CD4-positive, alpha-beta T cell (primary cell): ENCODE measurements around the gene FCER2. TPM values are rescaled to one million over a fixed set of nuclear protein-coding genes. Genes with fewer than 3 reads are reported as not detected.

Experiments used
- ATAC-seq: fragments of 200-7000 bp; cut with Tn5 transposase; one replicate; pipeline ENCODE4 v1.10.0; 2022; ENCODE audit warnings: mild to moderate bottlenecking; ENCODE audit not compliant: poor library complexity
- CTCF ChIA-PET: fragments of 350-600 bp; sonication (Branson Sonifier 250); formaldehyde crosslinking; loops from one replicate; lab custom pipeline; 2021; ENCODE audit warnings: antibody characterized with exemption, inconsistent platforms; lab: Charles Lee
- POLR2A ChIA-PET: fragments of 350-600 bp; sonication (Branson Sonifier 250); formaldehyde crosslinking; loops from one replicate; lab custom pipeline; 2021; ENCODE audit warnings: antibody characterized with exemption, inconsistent platforms; lab: Charles Lee
- DNase-seq, 14 experiments: peaks; one replicate each; pipeline ENCODE4 v3.0.0-alpha.2; 2013 to 2020; ENCODE audit warnings: mixed read lengths in 2 of 14
- H3K27ac ChIP-seq, 2 donors: one replicate each; pipeline versions ENCODE4 v1.5.1 to v1.7.0; 2013; ENCODE audit warnings: low read length in 2 of 2, low read depth in 1 of 2, mild to moderate bottlenecking in 1 of 2
- H3K27me3 ChIP-seq, 2 experiments: 1 replicate in 1 of 2; 2 replicates in 1 of 2; pipeline versions ENCODE4 v1.6.1 to v1.7.0; 2013; ENCODE audit warnings: low read length in 2 of 2, control low read depth in 1 of 2, mild to moderate bottlenecking in 1 of 2, moderate library complexity in 1 of 2; ENCODE audit not compliant: insufficient read depth in 2 of 2, control insufficient read depth in 1 of 2
- H3K36me3 ChIP-seq: one replicate; pipeline ENCODE4 v1.6.1; 2013; ENCODE audit warnings: low read length, control low read depth; ENCODE audit not compliant: insufficient read depth
- H3K4me1 ChIP-seq: one replicate; pipeline ENCODE4 v1.6.1; 2013; ENCODE audit warnings: low read length, control low read depth; ENCODE audit not compliant: insufficient read depth
- H3K4me3 ChIP-seq: one replicate; pipeline ENCODE4 v1.5.1; 2013; ENCODE audit warnings: mild to moderate bottlenecking, low read length, moderate library complexity
- H3K9me3 ChIP-seq, 2 experiments: 1 replicate in 1 of 2; 2 replicates in 1 of 2; pipeline versions ENCODE4 v1.6.1 to v1.7.0; 2013; ENCODE audit warnings: low read length in 2 of 2, mild to moderate bottlenecking in 2 of 2, control low read depth in 1 of 2, moderate library complexity in 1 of 2; ENCODE audit not compliant: control insufficient read depth in 1 of 2, insufficient read depth in 1 of 2
- H3K27ac Mint-ChIP-seq: one replicate; pipeline ENCODE4 v1.8.0; 2020; ENCODE audit warnings: mixed read lengths
- H3K27me3 Mint-ChIP-seq: one replicate; pipeline ENCODE4 v1.8.0; 2021; ENCODE audit warnings: mixed read lengths
- H3K36me3 Mint-ChIP-seq: one replicate; pipeline ENCODE4 v1.8.0; 2021; ENCODE audit warnings: low read depth, mixed read lengths
- H3K4me1 Mint-ChIP-seq: one replicate; pipeline ENCODE4 v1.8.0; 2021; ENCODE audit warnings: low read depth, mixed read lengths
- H3K4me3 Mint-ChIP-seq: one replicate; pipeline ENCODE4 v1.8.0; 2020; ENCODE audit warnings: mild to moderate bottlenecking, mixed read lengths
- H3K9me3 Mint-ChIP-seq: one replicate; pipeline ENCODE4 v1.8.0; 2020; ENCODE audit warnings: mixed read lengths
- CTCF ChIP-seq: fragments of 200-600 bp; IDR thresholded peaks from one replicate; pipeline ENCODE4 v1.8.0; 2022; ENCODE audit warnings: antibody characterized with exemption, mild to moderate bottlenecking
- intact Hi-C, 2 experiments: fragments of 100-400 bp; cut with DNase I in 1 of 2; cut with micrococcal nuclease in 1 of 2; formaldehyde crosslinking; loops; one replicate each; pipeline versions ENCODE4 v1.15.1 to v1.9.0; 2023 to 2025; cut with DNase I, micrococcal nuclease
- total RNA-seq, 174 experiments: library from RNA in 2 of 174; stranded (reverse) in 2 of 174; gene quantifications; one replicate each; pipeline ENCODE4 v1.2.3 and lab custom pipeline; 2021 to 2026

The FCER2 gene
- total RNA-seq, 2 experiments from 2014 or later, result not detected

GRCh38 chr19:7687177-7687576 lies 14.8 kb downstream of the FCER2 start:
- peaks cover 0 to 5% of the 10 kb centered on the region in 2 experiments for H3K27me3 ChIP-seq
- POLR2A ChIA-PET, result no interaction called here
- H3K27ac ChIP-seq, result no peak overlapping the region
- H3K27me3 Mint-ChIP-seq, result no peaks in the 10 kb centered on the region
- no peaks in the 10 kb centered on the region for H3K4me1 Mint-ChIP-seq
- H3K9me3 Mint-ChIP-seq, result no peaks in the 10 kb centered on the region
- no peak for TF ChIP-seq CTCF
- intact Hi-C loops, result loop anchor here in 1 of 2 experiments (10.0 kb wide), 1 partner anchor 332 kb away; no protein-coding TSS in a partner anchor
- DNase-seq (no peak), ATAC-seq (no peak)
- H3K36me3 Mint-ChIP-seq, result peaks cover 10% of the 10 kb centered on the region
- peaks cover 21% of the 10 kb centered on the region for H3K4me1 ChIP-seq
- H3K36me3 ChIP-seq, result peaks cover 16% of the 10 kb centered on the region
- peaks cover 0 to 8% of the 10 kb centered on the region in 2 experiments for H3K9me3 ChIP-seq
- H3K27ac Mint-ChIP-seq, result no peak overlapping the region
- H3K4me3 Mint-ChIP-seq, result no peak overlapping the region
- no peak overlapping the region for H3K4me3 ChIP-seq
- CTCF ChIA-PET, result no interaction called here

GRCh38 chr19:7685546-7686445 lies 16.1 kb downstream of the FCER2 start:
- peaks cover 27% of the 10 kb centered on the region for H3K4me1 ChIP-seq
- no peak overlapping the region for H3K4me3 ChIP-seq
- Mint-ChIP-seq H3K36me3 (peaks cover 21% of the 10 kb centered on the region), H3K4me3 (no peak overlapping the region), H3K27me3 (no peaks in the 10 kb centered on the region), H3K4me1 (peaks cover 7% of the 10 kb centered on the region), H3K9me3 (no peaks in the 10 kb centered on the region), H3K27ac (no peak overlapping the region)
- H3K27ac ChIP-seq, result no peak overlapping the region
- ATAC-seq (no peak), DNase-seq (no peak)
- peaks cover 0 to 8% of the 10 kb centered on the region in 2 experiments for H3K9me3 ChIP-seq
- peaks cover 0 to 5% of the 10 kb centered on the region in 2 experiments for H3K27me3 ChIP-seq
- POLR2A ChIA-PET, result interaction anchor here (1.1 to 1.2 kb wide), 2 partner anchors 22 to 107 kb away, joined by 3 read pairs; no protein-coding TSS in a partner anchor
- H3K36me3 ChIP-seq, result peaks cover 16% of the 10 kb centered on the region
- no peak for TF ChIP-seq CTCF
- CTCF ChIA-PET, result no interaction called here
- intact Hi-C loops, result loop anchor here in 1 of 2 experiments (10.0 kb wide), 1 partner anchor 331 kb away; no protein-coding TSS in a partner anchor

GRCh38 chr19:7682175-7682855 lies 19.6 kb downstream of the FCER2 start:
- Histone ChIP-seq H3K4me1 (peaks cover 42% of the 10 kb centered on the region), H3K27me3 (peaks cover 0 to 6% of the 10 kb centered on the region in 2 experiments), H3K9me3 (no peaks in the 10 kb centered on the region), H3K4me3 (peak overlapping the region; percentile 100), H3K36me3 (peaks cover 16% of the 10 kb centered on the region), H3K27ac (peak overlapping the region in 1 of 2 donors; percentile 83)
- POLR2A ChIA-PET, result no interaction called here
- Mint-ChIP-seq H3K36me3 (peaks cover 21% of the 10 kb centered on the region), H3K27ac (peak overlapping the region; percentile 90), H3K4me1 (peaks cover 28% of the 10 kb centered on the region), H3K4me3 (peak overlapping the region; percentile 97), H3K27me3 (peaks cover 18% of the 10 kb centered on the region), H3K9me3 (no peaks in the 10 kb centered on the region)
- ATAC-seq (no peak), DNase-seq (peak in 2 of 14 experiments; percentile 26 to 43)
- intact Hi-C loops, result loop anchor here in 1 of 2 experiments (5.0 to 10.0 kb wide), 2 partner anchors 328 to 580 kb away; no protein-coding TSS in a partner anchor
- CTCF ChIA-PET, result interaction anchor here (2.2 to 3.1 kb wide), 2 partner anchors 113 to 118 kb away, joined by 30 to 39 read pairs; no protein-coding TSS in a partner anchor
- no peak for TF ChIP-seq CTCF
